ENCODE results near the gene CCDC169. TPM values are rescaled to one million over a fixed set of nuclear protein-coding genes. Genes with fewer than 3 reads are reported as not detected.

CCDC169 gene
- 2.3 and 2.5 TPM in 2 replicates for total RNA-seq

DNA sequence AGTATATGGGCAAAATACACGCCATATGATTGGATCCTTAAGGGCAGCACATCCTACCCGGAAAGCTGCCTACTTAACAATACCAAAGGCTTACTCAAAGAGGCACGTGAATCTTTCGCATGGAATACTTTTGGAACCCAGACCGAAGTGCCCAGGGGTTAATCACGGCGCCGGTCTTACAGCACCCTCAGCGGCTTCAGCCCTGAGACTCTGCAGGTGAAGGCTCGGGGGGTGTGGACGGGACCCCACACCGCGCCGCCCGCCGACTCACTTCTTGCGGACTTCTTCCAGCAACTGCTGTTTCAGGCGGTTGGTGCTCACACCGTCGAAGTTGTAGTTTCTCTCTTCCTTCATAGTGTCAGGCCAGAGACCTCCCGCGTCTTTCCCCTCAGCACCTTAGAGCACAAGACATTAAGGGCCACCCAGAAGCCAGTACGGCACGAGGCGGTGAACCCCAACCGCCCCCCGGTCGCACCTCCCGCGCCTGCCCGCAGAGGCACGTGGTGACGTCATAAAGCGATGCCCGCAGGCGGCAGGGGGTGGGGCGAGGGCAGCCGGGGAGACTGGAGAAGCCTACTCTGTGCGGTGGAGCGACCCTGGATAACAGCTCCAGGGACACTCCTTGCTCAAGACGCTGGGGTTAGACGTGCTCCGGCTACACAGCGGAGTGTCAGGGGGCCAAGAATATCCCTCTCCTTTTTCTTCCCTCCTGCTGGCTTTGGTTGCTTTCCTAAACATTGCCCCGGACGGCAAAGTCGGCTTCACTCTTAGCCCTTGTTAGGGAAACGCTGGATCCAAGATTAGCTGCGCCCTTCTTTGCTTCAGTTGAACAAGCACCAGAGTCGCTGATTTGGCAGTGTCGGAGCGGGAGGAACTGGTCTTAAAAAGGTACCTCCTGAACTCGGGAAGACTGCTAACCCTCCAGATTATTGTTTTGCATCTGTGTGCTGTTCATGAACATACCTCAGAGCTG lies at the start of gene CCDC169:
CCDC169 (minus strand) TSS at position 449 of the 973 bp plus-strand sequence; CDS start at position 354, 95 bp downstream.

DNA sequence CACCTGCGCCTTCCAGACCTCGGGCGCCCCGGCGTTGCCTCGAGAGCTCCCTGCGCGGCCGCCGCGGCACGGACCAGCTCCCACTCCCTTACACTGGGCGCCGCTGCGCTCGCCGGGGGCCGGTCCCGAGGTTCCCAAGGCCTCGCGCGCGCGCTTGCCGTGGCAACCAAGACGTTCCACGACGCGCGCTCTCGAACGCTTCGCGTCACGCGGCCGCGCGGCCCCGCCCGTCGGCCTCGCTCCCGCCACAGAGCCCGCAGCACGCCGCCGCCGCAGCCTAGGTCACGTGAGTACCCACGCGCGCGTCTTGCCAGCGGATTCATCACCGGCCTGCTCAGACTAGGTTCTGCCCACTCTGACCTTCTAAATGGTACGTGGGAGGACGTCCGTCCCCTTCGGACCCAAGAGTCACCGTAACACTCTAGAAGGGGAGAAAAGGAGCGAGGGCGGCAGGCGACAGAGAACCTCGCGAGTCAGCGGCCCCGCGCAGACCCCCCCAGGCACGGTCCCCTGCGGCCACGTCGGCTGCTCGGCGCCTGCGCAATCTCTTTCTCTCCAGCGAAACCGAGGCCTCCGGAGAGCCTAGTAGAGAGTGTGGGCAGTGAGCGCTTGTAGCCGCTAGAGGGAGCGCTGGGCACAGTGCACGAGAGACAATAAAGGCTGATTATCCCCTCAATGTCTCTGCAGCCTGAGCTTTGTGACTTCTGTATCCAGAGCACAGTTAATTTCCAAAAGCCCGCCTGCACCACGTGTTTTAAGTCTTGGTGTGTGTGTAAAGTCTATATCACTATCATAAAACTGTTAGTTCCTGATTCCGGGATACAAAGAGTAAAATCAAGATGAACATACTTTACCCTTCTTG lies 48.8 kb upstream of the CCDC169 start, which contains the start of gene SPART:
SPART (minus strand) TSS at position 173 of the 862 bp plus-strand sequence. CDS start 10,564 bp downstream, outside the sequence.

DNA sequence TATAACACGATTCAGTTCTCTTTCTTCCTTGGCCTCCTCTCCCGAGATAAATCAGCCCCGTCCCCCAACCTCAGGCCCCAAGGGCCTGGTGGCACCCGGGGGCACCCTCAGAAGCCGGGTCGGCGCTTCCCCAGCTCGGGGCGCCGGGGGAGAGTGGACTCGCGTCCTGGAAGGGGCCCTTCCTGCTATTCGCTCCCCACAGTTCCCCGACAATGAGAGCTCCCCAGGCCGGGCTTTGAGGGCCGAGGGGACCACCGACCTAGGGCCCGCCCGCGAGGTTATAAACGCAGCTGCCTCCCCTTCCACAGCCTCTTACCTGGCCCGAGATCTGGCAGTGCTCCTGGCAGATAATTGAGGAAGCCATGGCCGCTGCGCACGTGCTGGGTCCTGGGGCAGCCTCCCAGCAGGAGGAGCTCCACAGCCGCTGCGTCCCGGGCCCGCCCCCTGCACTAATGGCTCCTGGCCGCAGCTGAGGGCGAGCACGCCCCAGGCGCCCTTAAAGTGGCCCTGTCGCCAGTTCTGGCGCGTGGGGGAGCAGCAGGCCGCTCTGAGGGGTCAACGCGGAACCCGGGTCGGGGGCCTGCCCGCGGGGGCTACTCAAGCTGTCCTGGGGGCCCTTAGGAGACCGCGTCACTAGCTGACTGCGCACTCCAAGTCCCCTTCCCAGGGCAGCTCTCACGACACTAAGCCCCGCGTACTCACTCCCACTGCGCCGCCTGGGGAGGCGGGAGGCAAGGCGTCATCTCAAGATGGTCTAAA lies 83.3 kb downstream of the CCDC169 start, which contains the start of gene SOHLH2:
SOHLH2 (minus strand) TSS at position 394 of the 759 bp plus-strand sequence; CDS start at position 364, 30 bp downstream.

Other genes starting within 250 kb of the CCDC169 start
- 2.8 and 4.4 TPM in 2 replicates for gene DCLK1, start 166.4 kb downstream of the CCDC169 start, total RNA-seq
- 0.16 and 1.0 TPM in 2 replicates for gene SOHLH2, start 83.3 kb downstream of the CCDC169 start, total RNA-seq
- 19.4 and 23.3 TPM in 2 replicates for gene SPART, start 48.6 kb upstream of the CCDC169 start, total RNA-seq
- 0.38 and 1.3 TPM in 2 replicates for gene CCNA1, start 134.7 kb upstream of the CCDC169 start, total RNA-seq